Stimulated activated memory B cell treated with anti-CD40 and anti-IgM and Interleukin-4, amounts not matched to agents 10 μg/mL and 1 μg/mL and 100 μg/mL, for 72 hours (primary cell): Measurements from ENCODE around the gene IFI44.
A peak's percentile ranks its signal among the peaks of the same experiment; 100 is the strongest.

Source experiments
- ATAC-seq: fragments of 150-1000 bp; cut with Tn5 transposase; 2 replicates; pipeline ENCODE4 v1.10.0; 2021
- H3K27ac Mint-ChIP-seq: one replicate; pipeline ENCODE4 v1.8.0; 2022; ENCODE audit warnings: mild to moderate bottlenecking, mixed read lengths
- H3K27me3 Mint-ChIP-seq: one replicate; pipeline ENCODE4 v1.8.0; 2022; ENCODE audit warnings: mixed read lengths
- H3K36me3 Mint-ChIP-seq: one replicate; pipeline ENCODE4 v1.8.0; 2022; ENCODE audit warnings: mixed read lengths
- H3K4me1 Mint-ChIP-seq: one replicate; pipeline ENCODE4 v1.8.0; 2022; ENCODE audit warnings: mixed read lengths
- H3K4me3 Mint-ChIP-seq: one replicate; pipeline ENCODE4 v1.8.0; 2022; ENCODE audit warnings: mild to moderate bottlenecking, moderate library complexity, mixed read lengths
- H3K9me3 Mint-ChIP-seq: one replicate; pipeline ENCODE4 v1.8.0; 2022; ENCODE audit warnings: mixed read lengths

The IFI44 gene

GRCh38 chr1:78630600-78630999 lies 19.0 kb upstream of the IFI44 start:
- ATAC-seq = no peak
- Mint-ChIP-seq H3K9me3 (peaks cover 3% of the 10 kb centered on the region), H3K4me1 (peaks cover 2% of the 10 kb centered on the region), H3K4me3 (no peak overlapping the region), H3K27me3 (no peaks in the 10 kb centered on the region), H3K36me3 (no peaks in the 10 kb centered on the region), H3K27ac (no peak overlapping the region)

- H3K9me3 Mint-ChIP-seq = peaks cover 3% of the 10 kb centered on the region
- no peak overlapping the region for H3K27ac Mint-ChIP-seq
- no peak overlapping the region for H3K4me3 Mint-ChIP-seq
- ATAC-seq = no peak
- H3K4me1 Mint-ChIP-seq = no peaks in the 10 kb centered on the region
- H3K27me3 Mint-ChIP-seq = no peaks in the 10 kb centered on the region
- H3K36me3 Mint-ChIP-seq = no peaks in the 10 kb centered on the region
Observed at GRCh38 chr1:78633209-78633608, 16.4 kb upstream of the IFI44 start.

- no peaks in the 10 kb centered on the region for H3K27me3 Mint-ChIP-seq
- H3K4me1 Mint-ChIP-seq = peaks cover 9% of the 10 kb centered on the region
- H3K36me3 Mint-ChIP-seq = peaks cover 15% of the 10 kb centered on the region
- peaks cover 8% of the 10 kb centered on the region for H3K9me3 Mint-ChIP-seq
- no peak overlapping the region for H3K27ac Mint-ChIP-seq
- no peak overlapping the region for H3K4me3 Mint-ChIP-seq
- ATAC-seq = no peak
Observed at GRCh38 chr1:78640462-78640861, 9.2 kb upstream of the IFI44 start.

- H3K36me3 Mint-ChIP-seq = peaks cover 15% of the 10 kb centered on the region
- H3K9me3 Mint-ChIP-seq = peaks cover 8% of the 10 kb centered on the region
- H3K4me3 Mint-ChIP-seq = no peak overlapping the region
- H3K27me3 Mint-ChIP-seq = no peaks in the 10 kb centered on the region
- no peak for ATAC-seq
- peaks cover 15% of the 10 kb centered on the region for H3K4me1 Mint-ChIP-seq
- no peak overlapping the region for H3K27ac Mint-ChIP-seq
Observed at GRCh38 chr1:78641558-78641957, 8.1 kb upstream of the IFI44 start.

GRCh38 chr1:78645723-78646122 lies 3.9 kb upstream of the IFI44 start:
- H3K9me3 Mint-ChIP-seq = peaks cover 27% of the 10 kb centered on the region
- H3K27me3 Mint-ChIP-seq = no peaks in the 10 kb centered on the region
- H3K27ac Mint-ChIP-seq = no peak overlapping the region
- no peak for ATAC-seq
- peaks cover 35% of the 10 kb centered on the region for H3K36me3 Mint-ChIP-seq
- H3K4me3 Mint-ChIP-seq = no peak overlapping the region
- peaks cover 25% of the 10 kb centered on the region for H3K4me1 Mint-ChIP-seq

GRCh38 chr1:78647238-78647637 lies 2.4 kb upstream of the IFI44 start:
- H3K4me1 Mint-ChIP-seq = peaks cover 32% of the 10 kb centered on the region
- H3K9me3 Mint-ChIP-seq = peaks cover 27% of the 10 kb centered on the region
- no peak for ATAC-seq
- no peak overlapping the region for H3K4me3 Mint-ChIP-seq
- H3K36me3 Mint-ChIP-seq = peaks cover 33% of the 10 kb centered on the region
- no peaks in the 10 kb centered on the region for H3K27me3 Mint-ChIP-seq
- no peak overlapping the region for H3K27ac Mint-ChIP-seq

GRCh38 chr1:78650114-78650660 lies 556 bp downstream of the IFI44 start:
- Mint-ChIP-seq H3K4me3 (peak overlapping the region; percentile 52), H3K27ac (peak overlapping the region; percentile 30), H3K27me3 (no peaks in the 10 kb centered on the region), H3K9me3 (peaks cover 19% of the 10 kb centered on the region), H3K36me3 (peaks cover 19% of the 10 kb centered on the region), H3K4me1 (peaks cover 32% of the 10 kb centered on the region)
- ATAC-seq = no peak

- Mint-ChIP-seq H3K27ac (no peak overlapping the region), H3K4me3 (peak overlapping the region; percentile 62), H3K9me3 (peaks cover 19% of the 10 kb centered on the region), H3K27me3 (no peaks in the 10 kb centered on the region), H3K4me1 (peaks cover 29% of the 10 kb centered on the region), H3K36me3 (peaks cover 19% of the 10 kb centered on the region)
- ATAC-seq = no peak
Observed at GRCh38 chr1:78651241-78651640, 1.6 kb downstream of the IFI44 start.

- H3K27ac Mint-ChIP-seq = no peak overlapping the region
- peaks cover 17% of the 10 kb centered on the region for H3K36me3 Mint-ChIP-seq
- H3K9me3 Mint-ChIP-seq = peaks cover 15% of the 10 kb centered on the region
- peaks cover 26% of the 10 kb centered on the region for H3K4me1 Mint-ChIP-seq
- H3K27me3 Mint-ChIP-seq = no peaks in the 10 kb centered on the region
- no peak overlapping the region for H3K4me3 Mint-ChIP-seq
- ATAC-seq = no peak
Observed at GRCh38 chr1:78652019-78652560, 2.5 kb downstream of the IFI44 start.

- Mint-ChIP-seq H3K36me3 (peaks cover 31% of the 10 kb centered on the region), H3K4me1 (no peaks in the 10 kb centered on the region)
Observed at GRCh38 chr1:78658901-78659300, 9.3 kb downstream of the IFI44 start.

GRCh38 chr1:78663923-78664322 lies 14.3 kb downstream of the IFI44 start:
- Mint-ChIP-seq H3K36me3 (peaks cover 31% of the 10 kb centered on the region), H3K27ac (no peak overlapping the region), H3K4me3 (no peak overlapping the region), H3K27me3 (no peaks in the 10 kb centered on the region), H3K4me1 (no peaks in the 10 kb centered on the region), H3K9me3 (no peaks in the 10 kb centered on the region)
- ATAC-seq = no peak

More at GRCh38 chr1:78658901-78659300, 9.3 kb downstream of the IFI44 start:
- Mint-ChIP-seq H3K4me3 (no peak overlapping the region), H3K27ac (no peak overlapping the region), H3K9me3 (no peaks in the 10 kb centered on the region), H3K27me3 (no peaks in the 10 kb centered on the region)
- no peak for ATAC-seq

GRCh38 chr1:78664763-78665162 lies 15.1 kb downstream of the IFI44 start:
- H3K4me3 Mint-ChIP-seq = no peak overlapping the region
- no peaks in the 10 kb centered on the region for H3K27me3 Mint-ChIP-seq
- ATAC-seq = no peak
- no peak overlapping the region for H3K27ac Mint-ChIP-seq
- no peaks in the 10 kb centered on the region for H3K4me1 Mint-ChIP-seq
- no peaks in the 10 kb centered on the region for H3K9me3 Mint-ChIP-seq
- peaks cover 28% of the 10 kb centered on the region for H3K36me3 Mint-ChIP-seq

- H3K27me3 Mint-ChIP-seq = no peaks in the 10 kb centered on the region
- no peaks in the 10 kb centered on the region for H3K4me1 Mint-ChIP-seq
- H3K9me3 Mint-ChIP-seq = no peaks in the 10 kb centered on the region
- no peak overlapping the region for H3K4me3 Mint-ChIP-seq
- no peak for ATAC-seq
- peaks cover 21% of the 10 kb centered on the region for H3K36me3 Mint-ChIP-seq
- H3K27ac Mint-ChIP-seq = no peak overlapping the region
Observed at GRCh38 chr1:78665809-78666208, 16.2 kb downstream of the IFI44 start.

- no peak for ATAC-seq
- Mint-ChIP-seq H3K4me1 (no peaks in the 10 kb centered on the region), H3K4me3 (no peak overlapping the region), H3K9me3 (no peaks in the 10 kb centered on the region), H3K27ac (no peak overlapping the region), H3K36me3 (peaks cover 8% of the 10 kb centered on the region), H3K27me3 (no peaks in the 10 kb centered on the region)
Observed at GRCh38 chr1:78667939-78668338, 18.3 kb downstream of the IFI44 start.

GRCh38 chr1:78668427-78668826 lies 18.8 kb downstream of the IFI44 start:
- Mint-ChIP-seq H3K4me3 (no peak overlapping the region), H3K4me1 (no peaks in the 10 kb centered on the region), H3K27me3 (no peaks in the 10 kb centered on the region), H3K36me3 (peaks cover 3% of the 10 kb centered on the region), H3K27ac (no peak overlapping the region), H3K9me3 (no peaks in the 10 kb centered on the region)
- ATAC-seq = no peak

- no peaks in the 10 kb centered on the region for H3K27me3 Mint-ChIP-seq
- H3K9me3 Mint-ChIP-seq = no peaks in the 10 kb centered on the region
- no peaks in the 10 kb centered on the region for H3K4me1 Mint-ChIP-seq
- ATAC-seq = no peak
- no peak overlapping the region for H3K27ac Mint-ChIP-seq
- H3K4me3 Mint-ChIP-seq = no peak overlapping the region
- H3K36me3 Mint-ChIP-seq = no peaks in the 10 kb centered on the region
Observed at GRCh38 chr1:78672428-78672827, 22.8 kb downstream of the IFI44 start.
